Neural cell (in vitro differentiated cells): ENCODE measurements around the gene KRT86.

Experiments used
- MXI1 ChIP-seq: fragments of 450-650 bp; conservative IDR thresholded peaks from 2 replicates; pipeline ENCODE4 v1.6.1; 2014; ENCODE audit warnings: antibody characterized with exemption, mild to moderate bottlenecking; ENCODE audit not compliant: poor library complexity, severe bottlenecking
- POLR2AphosphoS5 ChIP-seq: IDR thresholded peaks from 2 replicates; pipeline ENCODE4 v1.6.1; 2012
- SMC3 ChIP-seq: fragments of 450-650 bp; conservative IDR thresholded peaks from 2 replicates; pipeline ENCODE4 v1.6.1; 2014; ENCODE audit warnings: antibody characterized with exemption, mild to moderate bottlenecking, moderate library complexity; ENCODE audit not compliant: poor library complexity

- no peak for TF ChIP-seq SMC3
- TF ChIP-seq POLR2AphosphoS5 = no peak
- no peak for TF ChIP-seq MXI1
These were observed 53.5 kb downstream of the KRT86 start for GRCh38 chr12:52327830-52328500.
